ENCODE data around the gene ZNRF1.
A peak's percentile ranks its signal among the peaks of the same experiment; 100 is the strongest.

The ZNRF1 gene

GRCh38 chr16:75062976-75063346 is 64.1 kb downstream of the ZNRF1 start:
- no peak for DNase-seq

GRCh38 chr16:75063549-75064088 is 64.8 kb downstream of the ZNRF1 start:
- no peak for DNase-seq

- DNase-seq = no peak
These were observed 65.8 kb downstream of the ZNRF1 start for GRCh38 chr16:75064403-75065148.

GRCh38 chr16:75065149-75065505 is 66.3 kb downstream of the ZNRF1 start:
- peak; percentile 61 for DNase-seq

- no peak for DNase-seq
These were observed 66.8 kb downstream of the ZNRF1 start for GRCh38 chr16:75065521-75066149.

GRCh38 chr16:75066861-75067447 is 68.1 kb downstream of the ZNRF1 start:
- DNase-seq = no peak

GRCh38 chr16:75068085-75069031 is 69.5 kb downstream of the ZNRF1 start:
- no peak for DNase-seq

GRCh38 chr16:75070012-75070841 is 71.4 kb downstream of the ZNRF1 start:
- no peak for DNase-seq

GRCh38 chr16:75071621-75072020 is 72.8 kb downstream of the ZNRF1 start:
- DNase-seq = no peak

GRCh38 chr16:75072239-75072947 is 73.6 kb downstream of the ZNRF1 start:
- DNase-seq = no peak

- no peak for DNase-seq
These were observed 74.9 kb downstream of the ZNRF1 start for GRCh38 chr16:75073545-75074303.

GRCh38 chr16:75074304-75074793 is 75.5 kb downstream of the ZNRF1 start:
- DNase-seq = no peak

GRCh38 chr16:75074920-75075687 is 76.3 kb downstream of the ZNRF1 start:
- peak; percentile 87 for DNase-seq

- no peak for DNase-seq
These were observed 77.0 kb downstream of the ZNRF1 start for GRCh38 chr16:75075688-75076268.

GRCh38 chr16:75078886-75079285 is 80.1 kb downstream of the ZNRF1 start:
- DNase-seq = no peak

- no peak for DNase-seq
These were observed 80.6 kb downstream of the ZNRF1 start for GRCh38 chr16:75079346-75079926.

GRCh38 chr16:75080205-75081029 is 81.6 kb downstream of the ZNRF1 start:
- DNase-seq = no peak

Measured in activated gamma-delta T cell treated with Interleukin-2 at 50 U/mL for 16 hours (primary cell).